BJ (cell line): Measurements from ENCODE around the gene STARD7. TPM values are rescaled to one million over a fixed set of nuclear protein-coding genes. Genes with fewer than 3 reads are reported as not detected.

Experiments
- CTCF ChIA-PET: fragments of 350-600 bp; formaldehyde crosslinking; extraction: SDS; loops from one replicate; lab custom pipeline; 2021; ENCODE audit warnings: antibody characterized with exemption, inconsistent platforms; lab: Yijun Ruan, JAX
- POLR2A ChIA-PET: fragments of 300-600 bp; sonication (Branson Sonifier 250); formaldehyde crosslinking; extraction: SDS; loops from one replicate; lab custom pipeline; 2021; ENCODE audit warnings: antibody characterized with exemption; lab: Charles Lee
- DNase-seq: peaks from one replicate; pipeline ENCODE4 v3.0.0-alpha.2; 2011; ENCODE audit warnings: low read depth
- H3K27me3 ChIP-seq: 2 replicates; pipeline ENCODE4 v1.6.0; 2011; ENCODE audit warnings: low read length; ENCODE audit not compliant: control insufficient read depth, insufficient read depth
- H3K36me3 ChIP-seq: 2 replicates; pipeline ENCODE4 v1.5.1; 2011; ENCODE audit warnings: low read length; ENCODE audit not compliant: control insufficient read depth, insufficient read depth
- H3K4me3 ChIP-seq: 2 replicates; pipeline ENCODE4 v1.5.1; 2011; ENCODE audit warnings: low read depth, mild to moderate bottlenecking, control low read depth, low read length
- CTCF ChIP-seq: IDR thresholded peaks from 2 replicates; pipeline ENCODE4 v1.5.1; 2011; ENCODE audit warnings: low read depth, mild to moderate bottlenecking, control low read depth, inconsistent platforms, low read length, moderate library complexity; ENCODE audit not compliant: insufficient read depth
- polyA plus RNA-seq: library from polyadenylated mRNA; depleted of rRNA; stranded (reverse); fragments of >200 nt; gene quantifications from 2 replicates; pipeline ENCODE4 v1.2.3, GENCODE V29; 2011

Gene STARD7
- polyA plus RNA-seq, 1 experiment = 56.1 TPM

GRCh38 chr2:96152304-96153161 is 56.1 kb downstream of the STARD7 start:
- POLR2A ChIA-PET = no interaction called here
- H3K27me3 ChIP-seq = no peaks in the 10 kb centered on the region
- H3K36me3 ChIP-seq = no peaks in the 10 kb centered on the region
- CTCF ChIA-PET = interaction anchor here (1.7 to 5.0 kb wide), 3 partner anchors 9 to 22 kb away, joined by 4 to 24 read pairs (median 5); partner anchors contain the start of gene ASTL
- no peak for TF ChIP-seq CTCF
- H3K4me3 ChIP-seq = no peak overlapping the region
- DNase-seq = no peak

GRCh38 chr2:96151595-96152303 is 56.9 kb downstream of the STARD7 start:
- TF ChIP-seq CTCF = no peak
- no peaks in the 10 kb centered on the region for H3K27me3 ChIP-seq
- no peak for DNase-seq
- H3K36me3 ChIP-seq = no peaks in the 10 kb centered on the region
- CTCF ChIA-PET = interaction anchor here (0.7 to 5.0 kb wide), 3 partner anchors 9 to 159 kb away, joined by 3 to 24 read pairs (median 4); partner anchors contain the start of gene ASTL
- POLR2A ChIA-PET = no interaction called here
- H3K4me3 ChIP-seq = no peak overlapping the region

GRCh38 chr2:96150791-96151594 is 57.6 kb downstream of the STARD7 start:
- Histone ChIP-seq H3K36me3 (no peaks in the 10 kb centered on the region), H3K27me3 (no peaks in the 10 kb centered on the region), H3K4me3 (no peak overlapping the region)
- ChIA-PET CTCF (interaction anchor here (0.7 to 5.0 kb wide), 2 partner anchors 13 to 159 kb away, joined by 3 to 24 read pairs; partner anchors contain the start of gene ASTL), POLR2A (no interaction called here)
- TF ChIP-seq CTCF = no peak
- no peak for DNase-seq

- Histone ChIP-seq H3K27me3 (no peaks in the 10 kb centered on the region), H3K4me3 (no peak overlapping the region), H3K36me3 (no peaks in the 10 kb centered on the region)
- no peak for DNase-seq
- ChIA-PET POLR2A (no interaction called here), CTCF (interaction anchor here (0.9 to 5.0 kb wide), 2 partner anchors 12 to 24 kb away, joined by 3 to 24 read pairs; partner anchors contain the start of gene ASTL)
- no peak for TF ChIP-seq CTCF
Measured at GRCh38 chr2:96150007-96150640, 58.5 kb downstream of the STARD7 start.
